DMS153 (cell line): ENCODE measurements around the gene TAF8.

Experiments
- DNase-seq: peaks from one replicate; lab custom pipeline; 2025; lab: John Stamatoyannopoulos, UW

Gene TAF8

DNA sequence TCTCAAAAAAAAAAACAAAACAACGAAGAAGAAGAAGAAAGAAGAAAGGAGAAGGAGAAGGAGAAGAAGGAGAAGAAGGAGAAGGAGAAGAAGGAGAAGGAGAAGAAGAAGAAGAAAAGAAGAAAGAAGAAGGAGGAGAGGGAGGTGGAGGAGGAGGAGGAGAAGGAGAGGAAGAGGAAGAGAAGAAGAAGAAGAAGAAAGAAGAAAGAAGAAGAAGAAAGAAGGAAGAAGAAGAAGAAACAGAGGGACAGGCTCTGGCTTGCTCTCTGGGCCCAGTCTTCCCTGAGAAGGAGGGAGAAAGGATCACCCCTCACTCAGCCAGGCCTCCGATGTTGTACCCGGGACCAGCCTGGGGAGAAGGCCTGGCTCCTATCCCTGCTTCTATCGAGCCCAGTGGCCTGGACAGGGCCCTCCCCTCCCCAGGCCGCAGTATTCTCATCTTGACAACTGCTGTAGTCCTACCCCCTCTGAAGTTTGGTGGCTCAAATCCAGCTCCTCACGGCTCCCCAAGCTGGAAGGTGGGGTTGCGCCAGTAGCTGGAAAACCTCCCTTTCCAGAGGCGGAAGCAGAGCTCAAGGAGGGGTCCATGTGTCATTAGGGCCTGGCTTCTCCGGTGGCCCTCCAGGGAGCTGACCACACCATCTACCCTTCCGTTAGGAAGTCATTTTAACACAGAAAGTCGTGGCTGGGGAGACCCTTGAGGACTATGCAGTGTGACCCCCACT, 73.2 kb downstream of the TAF8 start:
- DNase-seq: no peak

- no peak for DNase-seq
Observed at GRCh38 chr6:42124223-42124836, 74.0 kb downstream of the TAF8 start.

- DNase-seq: no peak
Observed at GRCh38 chr6:42125231-42125630, 74.9 kb downstream of the TAF8 start.

DNA sequence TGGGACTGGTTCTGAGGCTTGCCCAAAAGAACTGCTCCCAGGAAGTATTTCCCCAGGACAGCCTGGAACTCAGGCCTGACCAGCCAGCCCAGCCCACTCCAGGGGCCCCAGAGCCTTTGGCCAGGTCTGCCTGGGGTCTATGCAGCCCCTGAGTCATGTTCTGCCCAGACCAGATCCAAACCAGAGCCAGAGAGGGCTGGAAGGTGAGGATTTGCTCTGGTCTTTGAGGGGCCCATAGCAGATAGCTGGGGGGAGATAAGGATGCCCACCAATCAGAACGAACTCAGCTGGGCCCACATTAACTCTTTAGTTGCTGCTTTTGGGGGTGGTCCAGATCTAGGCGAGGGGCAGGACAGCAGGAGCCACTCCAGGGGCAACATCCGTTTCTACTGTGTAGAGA, 75.3 kb downstream of the TAF8 start:
- DNase-seq: no peak

DNA sequence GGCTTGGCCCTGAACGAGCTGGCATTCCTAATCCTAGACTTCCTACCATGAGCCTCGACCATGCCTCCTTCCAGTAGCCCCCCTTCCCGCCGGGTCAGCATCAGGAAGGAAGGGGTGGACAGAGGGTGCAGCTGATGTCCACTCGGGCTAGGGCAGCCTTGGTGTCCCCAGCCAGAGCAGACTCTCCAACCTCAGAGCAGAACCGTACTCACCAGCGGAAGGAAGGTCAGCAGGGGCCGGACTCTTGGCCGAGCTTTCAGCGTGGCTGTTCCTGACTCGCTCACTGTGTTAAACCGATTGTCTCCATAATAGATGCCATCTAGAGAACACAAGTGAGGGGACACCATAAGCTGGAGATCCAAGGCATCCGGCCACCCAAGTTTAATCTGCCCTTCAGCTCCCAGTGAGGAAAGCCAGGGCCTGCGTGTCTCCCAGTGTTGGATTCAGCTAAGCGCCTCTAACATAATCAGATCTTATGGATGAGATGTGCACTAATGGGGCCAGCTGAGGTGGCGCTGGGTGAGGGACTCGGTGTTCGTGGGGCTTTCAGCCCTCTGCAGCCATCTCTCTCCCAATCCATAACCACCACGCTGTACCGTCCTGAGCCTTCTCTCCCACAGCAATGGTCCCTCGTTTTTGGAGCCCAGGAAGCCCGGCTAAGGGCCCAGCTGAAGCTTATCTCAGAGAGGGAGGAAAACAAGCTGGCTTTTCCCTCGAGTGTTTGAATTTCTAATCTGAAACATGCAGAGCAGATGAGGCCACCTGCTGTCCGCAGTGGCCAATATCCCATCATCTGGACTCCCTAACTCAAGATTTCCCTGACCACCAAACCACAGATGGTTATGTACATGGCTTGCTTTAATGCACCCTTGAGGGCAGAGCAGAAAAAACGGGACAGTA, 78.4 kb downstream of the TAF8 start:
- DNase-seq: no peak

GRCh38 chr6:42129360-42129676, 79.0 kb downstream of the TAF8 start:
- DNase-seq: no peak

DNA sequence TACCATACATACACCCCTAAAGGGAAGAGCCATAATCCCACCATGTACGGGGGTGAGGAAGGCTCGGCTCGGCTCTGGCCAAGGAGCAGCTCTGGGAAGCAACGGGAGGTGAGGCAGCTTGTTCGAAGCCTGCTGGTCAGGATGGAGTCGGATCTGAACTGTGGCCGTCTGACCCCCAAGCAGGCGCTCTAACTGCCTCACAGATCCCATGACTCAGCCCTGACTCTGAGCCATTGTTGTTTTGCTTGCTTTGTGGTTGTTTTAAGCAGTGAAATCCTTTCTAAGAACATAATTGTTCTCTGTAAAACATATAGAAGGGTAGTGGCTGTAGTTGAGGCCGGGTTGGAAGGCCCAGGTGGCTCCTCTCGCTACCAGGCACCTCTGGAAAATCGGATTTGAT, 81.2 kb downstream of the TAF8 start:
- no peak for DNase-seq

GRCh38 chr6:42133926-42134325, 83.6 kb downstream of the TAF8 start:
- no peak for DNase-seq

DNA sequence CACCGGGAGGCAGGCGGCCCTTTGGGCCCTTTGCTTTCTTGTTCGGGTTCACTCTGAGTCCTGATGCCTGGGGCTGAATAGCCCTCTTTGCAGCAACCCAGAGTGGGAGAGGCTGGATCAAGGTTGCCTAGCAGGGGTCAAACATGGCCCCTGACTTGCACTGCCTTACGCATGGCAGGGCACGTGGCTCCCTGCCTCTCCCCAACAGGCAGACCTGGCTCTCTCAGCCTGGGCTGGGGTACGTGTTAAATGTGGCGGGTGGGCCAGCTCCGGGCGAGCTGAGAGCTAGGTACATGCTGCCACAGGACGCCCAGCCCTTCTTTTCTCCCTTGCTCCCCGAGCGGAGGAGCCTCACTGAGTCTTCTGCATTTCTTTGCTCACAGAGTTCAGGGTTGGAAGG, 84.8 kb downstream of the TAF8 start:
- DNase-seq: no peak

DNA sequence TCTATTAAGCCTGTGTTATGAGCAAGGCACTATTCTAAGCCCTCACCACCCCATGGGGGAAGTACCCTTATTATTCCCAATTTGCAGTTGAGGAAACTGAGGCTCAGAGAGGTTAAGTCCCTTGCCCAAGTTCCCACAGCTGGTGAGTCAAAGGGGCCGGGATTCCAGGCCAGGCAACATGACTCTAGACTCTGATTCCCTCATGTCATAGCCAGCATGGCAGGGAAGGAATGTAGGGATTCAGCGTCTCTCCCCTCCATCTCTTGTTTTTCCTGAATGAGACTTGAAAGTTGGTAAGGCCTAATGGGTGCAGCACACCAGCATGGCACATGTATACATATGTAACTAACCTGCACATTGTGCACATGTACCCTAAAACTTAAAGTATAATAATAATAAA, 85.4 kb downstream of the TAF8 start:
- DNase-seq: no peak

DNA sequence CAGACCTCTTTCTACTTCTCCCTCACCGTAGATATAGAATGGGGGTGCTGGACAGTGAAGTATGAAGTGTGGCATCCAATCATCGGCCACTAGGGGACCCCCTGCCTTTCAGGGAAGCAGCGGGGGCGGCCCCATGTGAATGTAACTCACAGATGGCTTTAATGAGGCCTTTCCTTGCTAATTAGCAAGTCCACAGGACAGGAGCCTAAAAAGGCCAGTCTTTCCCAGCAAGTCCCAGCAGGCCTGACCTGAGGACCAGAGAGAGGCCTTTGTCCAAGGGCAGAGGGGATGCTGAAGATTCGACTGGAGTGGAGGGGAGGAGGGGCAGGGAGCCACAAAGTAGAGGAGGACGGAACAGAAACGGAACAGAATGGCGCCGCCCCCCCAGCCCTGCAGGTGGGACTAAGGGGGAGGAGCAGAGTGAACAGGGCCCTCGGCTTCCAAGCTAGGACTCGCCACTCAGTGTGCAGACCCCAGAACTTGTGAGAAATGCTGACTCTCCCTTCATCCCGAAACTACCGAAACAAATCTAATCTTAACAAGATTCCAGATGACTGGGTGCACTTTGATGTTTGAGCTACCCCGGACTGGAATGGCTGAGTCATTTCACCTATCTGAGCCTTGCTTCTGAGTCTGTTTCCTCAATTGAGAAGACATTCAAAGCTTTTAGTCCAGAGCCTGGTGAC, 86.3 kb downstream of the TAF8 start:
- no peak for DNase-seq
